Type B pancreatic cell (in vitro differentiated cells): ENCODE measurements around the gene NUSAP1. TPM values are rescaled to one million over a fixed set of nuclear protein-coding genes. Genes with fewer than 3 reads are reported as not detected.
"Not testable (repeated sequence)": the region's sequence is repeated elsewhere in the genome, so short reads cannot be mapped to it uniquely, and the experiment has no call there.

Experiments
- DNase-seq: peaks from one replicate; pipeline ENCODE4 v3.0.0; 2021; ENCODE audit warnings: mixed read lengths; ENCODE audit not compliant: unreplicated experiment; ENCODE audit errors: extremely low spot score
- H3K27ac Mint-ChIP-seq: 2 replicates; pipeline ENCODE4 v1.8.0; 2021; ENCODE audit warnings: mild to moderate bottlenecking, mixed read lengths
- H3K27me3 Mint-ChIP-seq: 2 replicates; pipeline ENCODE4 v1.8.0; 2021; ENCODE audit warnings: mixed read lengths
- H3K36me3 Mint-ChIP-seq: 2 replicates; pipeline ENCODE4 v1.8.0; 2021; ENCODE audit warnings: mixed read lengths
- H3K4me1 Mint-ChIP-seq: one replicate; pipeline ENCODE4 v1.8.0; 2021; ENCODE audit warnings: mixed read lengths; ENCODE audit not compliant: unreplicated experiment
- H3K4me3 Mint-ChIP-seq: 2 replicates; pipeline ENCODE4 v1.8.0; 2021; ENCODE audit warnings: mild to moderate bottlenecking, mixed read lengths
- H3K9me3 Mint-ChIP-seq: 2 replicates; pipeline ENCODE4 v1.8.0; 2021; ENCODE audit warnings: mixed read lengths
- CTCF ChIP-seq: fragments of 200-600 bp; sonication (generic); conservative IDR thresholded peaks from 2 replicates; pipeline ENCODE4 v1.5.0; 2021; ENCODE audit warnings: antibody characterized with exemption, mild to moderate bottlenecking
- total RNA-seq: library from RNA; stranded (reverse); gene quantifications from 2 replicates; pipeline ENCODE4 v1.2.1, GENCODE V29; 2021; ENCODE audit warnings: low replicate concordance

The NUSAP1 gene
- total RNA-seq, 1 donor from 2014 or later: 113 TPM

GRCh38 chr15:41301587-41301986, 31.1 kb upstream of the NUSAP1 start:
- H3K9me3 Mint-ChIP-seq: no peaks in the 10 kb centered on the region
- H3K4me3 Mint-ChIP-seq: no peak overlapping the region
- DNase-seq: no peak
- TF ChIP-seq CTCF: no peak
- no peak overlapping the region for H3K27ac Mint-ChIP-seq
- H3K27me3 Mint-ChIP-seq: no peaks in the 10 kb centered on the region
- no peaks in the 10 kb centered on the region for H3K4me1 Mint-ChIP-seq
- H3K36me3 Mint-ChIP-seq: peaks cover 15% of the 10 kb centered on the region

DNA sequence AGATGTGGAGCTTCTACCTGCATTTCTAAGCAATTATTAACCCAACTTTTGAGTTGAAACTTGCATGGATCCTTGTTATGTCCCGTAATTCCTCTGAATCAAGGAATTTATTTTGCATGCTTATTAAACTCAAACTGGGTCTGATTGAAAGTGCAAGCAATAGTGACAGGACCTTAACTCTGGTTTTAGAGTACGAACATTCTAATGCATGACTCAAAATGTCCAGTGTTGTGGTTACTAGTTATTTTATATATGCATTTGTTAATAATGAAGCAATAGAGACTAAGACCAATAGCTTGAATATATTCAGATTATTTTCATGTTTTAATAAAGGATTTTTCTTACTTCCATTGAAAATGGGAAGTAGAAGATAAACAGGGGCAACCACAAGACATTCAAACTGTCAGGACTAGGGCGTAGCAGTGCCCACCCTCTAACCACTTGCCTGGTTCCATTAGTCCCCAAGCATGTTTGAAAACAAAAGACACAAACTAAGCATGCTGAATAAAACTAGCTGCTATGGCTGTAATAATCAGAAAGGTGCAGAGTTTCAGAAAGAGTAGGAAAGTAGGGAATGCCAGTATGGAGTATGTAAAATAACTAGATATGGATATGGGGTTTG, 28.4 kb upstream of the NUSAP1 start:
- Mint-ChIP-seq H3K36me3 (peaks cover 10% of the 10 kb centered on the region), H3K4me3 (no peak overlapping the region), H3K27ac (no peak overlapping the region), H3K27me3 (no peaks in the 10 kb centered on the region), H3K4me1 (no peaks in the 10 kb centered on the region), H3K9me3 (no peaks in the 10 kb centered on the region)
- TF ChIP-seq CTCF: no peak
- DNase-seq: no peak

DNA sequence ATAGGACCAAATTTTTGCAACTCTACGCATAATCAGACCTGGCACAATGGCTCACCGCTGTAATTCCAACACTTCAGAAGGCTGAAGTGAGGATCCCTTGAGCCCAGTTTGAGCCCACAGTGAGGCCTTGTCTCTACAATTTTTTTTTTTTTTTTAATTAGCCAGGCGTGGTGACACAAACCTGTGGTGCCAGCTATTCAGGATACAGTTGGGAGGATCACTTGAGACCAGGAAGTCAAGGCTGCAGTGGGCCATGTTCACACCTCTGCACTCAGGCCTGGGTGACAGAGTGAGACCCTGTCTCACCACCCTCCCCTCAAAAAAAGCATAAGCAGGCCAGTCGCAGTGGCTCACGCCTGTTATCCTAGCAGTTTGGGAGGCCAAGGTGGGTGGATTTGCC, 25.0 kb upstream of the NUSAP1 start:
- no peak overlapping the region for H3K4me3 Mint-ChIP-seq
- no peak overlapping the region for H3K27ac Mint-ChIP-seq
- DNase-seq: no peak
- no peaks in the 10 kb centered on the region for H3K9me3 Mint-ChIP-seq
- TF ChIP-seq CTCF: no peak
- H3K27me3 Mint-ChIP-seq: no peaks in the 10 kb centered on the region
- H3K36me3 Mint-ChIP-seq: peaks cover under 1% of the 10 kb centered on the region
- no peaks in the 10 kb centered on the region for H3K4me1 Mint-ChIP-seq

- H3K27ac Mint-ChIP-seq: no peak overlapping the region
- no peaks in the 10 kb centered on the region for H3K4me1 Mint-ChIP-seq
- no peak for TF ChIP-seq CTCF
- peaks cover 5% of the 10 kb centered on the region for H3K36me3 Mint-ChIP-seq
- H3K4me3 Mint-ChIP-seq: no peak overlapping the region
- no peaks in the 10 kb centered on the region for H3K27me3 Mint-ChIP-seq
- H3K9me3 Mint-ChIP-seq: no peaks in the 10 kb centered on the region
- DNase-seq: no peak
Observed at GRCh38 chr15:41309226-41309905, 23.3 kb upstream of the NUSAP1 start.

DNA sequence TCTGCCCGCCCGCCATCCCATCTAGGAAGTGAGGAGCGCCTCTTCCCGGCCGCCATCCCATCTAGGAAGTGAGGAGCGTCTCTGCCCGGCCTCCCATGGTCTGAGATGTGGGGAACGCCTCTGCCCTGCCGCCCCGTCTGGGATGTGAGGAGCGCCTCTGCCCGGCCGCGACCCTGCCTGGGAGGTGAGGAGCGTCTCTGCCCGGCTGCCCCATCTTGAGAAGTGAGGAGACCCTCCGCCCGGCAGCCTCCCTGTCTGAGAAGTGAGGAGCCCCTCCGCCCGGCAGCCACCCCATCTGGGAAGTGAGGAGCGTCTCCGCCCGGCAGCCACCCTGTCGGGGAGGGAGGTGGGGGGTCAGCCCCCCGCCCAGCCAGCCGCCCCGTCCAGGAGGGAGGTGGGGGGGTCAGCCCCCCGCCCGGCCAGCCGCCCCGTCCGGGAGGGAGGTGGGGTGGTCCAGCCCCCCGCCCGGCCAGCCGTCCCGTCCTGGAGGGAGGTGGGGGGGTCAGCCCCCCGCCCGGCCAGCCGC, 11.8 kb upstream of the NUSAP1 start:
- not testable (repeated sequence) for H3K4me3 Mint-ChIP-seq, H3K27ac Mint-ChIP-seq, H3K27me3 Mint-ChIP-seq, H3K4me1 Mint-ChIP-seq, H3K9me3 Mint-ChIP-seq, DNase-seq
- peaks cover 13% of the 10 kb centered on the region for H3K36me3 Mint-ChIP-seq

DNA sequence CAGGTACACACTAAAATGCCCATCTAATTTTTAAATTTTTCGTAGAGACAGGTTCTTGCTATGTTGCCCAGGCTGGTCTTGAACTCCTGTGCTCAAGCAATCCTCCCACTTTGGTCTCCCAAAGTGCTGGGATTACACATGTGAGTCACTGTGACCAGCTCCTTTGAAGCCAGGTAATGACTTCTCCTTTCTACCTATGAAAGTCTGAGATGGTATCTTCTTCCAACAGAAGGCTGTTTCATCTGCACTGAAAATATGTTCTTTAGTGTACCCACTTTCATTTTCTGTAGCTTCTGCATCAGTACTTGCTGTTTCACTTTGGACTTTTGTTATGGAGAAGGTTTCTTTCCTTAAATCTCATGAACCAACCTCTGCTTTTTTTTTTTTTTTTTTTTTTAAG, 9.1 kb upstream of the NUSAP1 start:
- no peak overlapping the region for H3K27ac Mint-ChIP-seq
- TF ChIP-seq CTCF: no peak
- H3K4me3 Mint-ChIP-seq: no peak overlapping the region
- H3K4me1 Mint-ChIP-seq: no peaks in the 10 kb centered on the region
- H3K36me3 Mint-ChIP-seq: peaks cover 18% of the 10 kb centered on the region
- DNase-seq: no peak
- H3K27me3 Mint-ChIP-seq: no peaks in the 10 kb centered on the region
- no peaks in the 10 kb centered on the region for H3K9me3 Mint-ChIP-seq
